Activated T-cell treated with anti-CD3 and anti-CD28 coated beads, Interleukin-2, amount 50 U/mL, for 1 hour (primary cell): ENCODE results near the gene ADGRD1.

ENCODE experiments used
- DNase-seq: peaks from one replicate; pipeline ENCODE4 v3.0.0-alpha.2; 2020

The ADGRD1 gene

GRCh38 chr12:131008913-131009270 is 55.2 kb downstream of the ADGRD1 start:
- no peak for DNase-seq

- DNase-seq = no peak
These were observed 56.1 kb downstream of the ADGRD1 start for GRCh38 chr12:131009595-131010395.

GRCh38 chr12:131010396-131011131 is 56.9 kb downstream of the ADGRD1 start:
- no peak for DNase-seq

GRCh38 chr12:131011165-131012079 is 57.7 kb downstream of the ADGRD1 start:
- DNase-seq = no peak

- no peak for DNase-seq
These were observed 58.8 kb downstream of the ADGRD1 start for GRCh38 chr12:131012279-131013069.

- DNase-seq = no peak
These were observed 59.4 kb downstream of the ADGRD1 start for GRCh38 chr12:131013118-131013517.

- DNase-seq = no peak
These were observed 60.6 kb downstream of the ADGRD1 start for GRCh38 chr12:131014343-131014742.

GRCh38 chr12:131015581-131016337 is 62.1 kb downstream of the ADGRD1 start:
- DNase-seq = no peak

GRCh38 chr12:131017477-131017991 is 63.8 kb downstream of the ADGRD1 start:
- DNase-seq = no peak

GRCh38 chr12:131018019-131018620 is 64.4 kb downstream of the ADGRD1 start:
- no peak for DNase-seq

GRCh38 chr12:131018808-131019397 is 65.2 kb downstream of the ADGRD1 start:
- no peak for DNase-seq

GRCh38 chr12:131020326-131021153 is 66.8 kb downstream of the ADGRD1 start:
- no peak for DNase-seq

- no peak for DNase-seq
These were observed 67.4 kb downstream of the ADGRD1 start for GRCh38 chr12:131021154-131021541.

GRCh38 chr12:131024026-131024425 is 70.3 kb downstream of the ADGRD1 start:
- no peak for DNase-seq

- no peak for DNase-seq
These were observed 71.0 kb downstream of the ADGRD1 start for GRCh38 chr12:131024721-131025120.

- no peak for DNase-seq
These were observed 71.5 kb downstream of the ADGRD1 start for GRCh38 chr12:131025234-131025633.

GRCh38 chr12:131025939-131026702 is 72.4 kb downstream of the ADGRD1 start:
- DNase-seq = no peak

GRCh38 chr12:131026754-131027153 is 73.0 kb downstream of the ADGRD1 start:
- no peak for DNase-seq

GRCh38 chr12:131027264-131027663 is 73.6 kb downstream of the ADGRD1 start:
- no peak for DNase-seq
